Peyer's patch (tissue), 4 donors: ENCODE data around the gene APOBEC3A.

Source experiments
- POLR2A ChIP-seq, 2 donors: fragments of 450-650 bp; IDR thresholded peaks; one replicate each; pipeline ENCODE4 v1.5.1; 2017; ENCODE audit warnings: antibody characterized with exemption in 2 of 2, mild to moderate bottlenecking in 2 of 2, moderate library complexity in 2 of 2
- TF ChIP-seq, protein P1 (sequence below), 6 experiments: fragments of 450-650 bp in 4 of 6; fragments of 200-600 bp in 2 of 6; sonication (generic) in 1 of 6; IDR thresholded peaks; one replicate each; pipeline ENCODE4 v1.5.1; 2017 to 2019; ENCODE audit warnings: antibody characterized with exemption in 6 of 6, mild to moderate bottlenecking in 3 of 6, moderate library complexity in 1 of 6

GRCh38 chr22:38956551-38956950 lies 858 bp upstream of the APOBEC3A start:
- TF ChIP-seq, protein P1, sequence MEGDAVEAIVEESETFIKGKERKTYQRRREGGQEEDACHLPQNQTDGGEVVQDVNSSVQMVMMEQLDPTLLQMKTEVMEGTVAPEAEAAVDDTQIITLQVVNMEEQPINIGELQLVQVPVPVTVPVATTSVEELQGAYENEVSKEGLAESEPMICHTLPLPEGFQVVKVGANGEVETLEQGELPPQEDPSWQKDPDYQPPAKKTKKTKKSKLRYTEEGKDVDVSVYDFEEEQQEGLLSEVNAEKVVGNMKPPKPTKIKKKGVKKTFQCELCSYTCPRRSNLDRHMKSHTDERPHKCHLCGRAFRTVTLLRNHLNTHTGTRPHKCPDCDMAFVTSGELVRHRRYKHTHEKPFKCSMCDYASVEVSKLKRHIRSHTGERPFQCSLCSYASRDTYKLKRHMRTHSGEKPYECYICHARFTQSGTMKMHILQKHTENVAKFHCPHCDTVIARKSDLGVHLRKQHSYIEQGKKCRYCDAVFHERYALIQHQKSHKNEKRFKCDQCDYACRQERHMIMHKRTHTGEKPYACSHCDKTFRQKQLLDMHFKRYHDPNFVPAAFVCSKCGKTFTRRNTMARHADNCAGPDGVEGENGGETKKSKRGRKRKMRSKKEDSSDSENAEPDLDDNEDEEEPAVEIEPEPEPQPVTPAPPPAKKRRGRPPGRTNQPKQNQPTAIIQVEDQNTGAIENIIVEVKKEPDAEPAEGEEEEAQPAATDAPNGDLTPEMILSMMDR (IDR thresholded peaks at IDR 0.05): no peak
- no peak for TF ChIP-seq POLR2A (IDR thresholded peaks at IDR 0.05)
